H1 (cell line): ENCODE results near the gene MED17. TPM values are rescaled to one million over a fixed set of nuclear protein-coding genes. Genes with fewer than 3 reads are reported as not detected.

Source experiments
- CTCF ChIA-PET: fragments of 300-600 bp; sonication (Branson Sonifier 250); formaldehyde crosslinking; loops from one replicate; lab custom pipeline; 2021; ENCODE audit not compliant: partially characterized antibody; lab: Charles Lee
- POLR2A ChIA-PET: fragments of 300-600 bp; sonication (Branson Sonifier 250); formaldehyde crosslinking; loops from one replicate; lab custom pipeline; 2021; ENCODE audit warnings: inconsistent platforms; ENCODE audit not compliant: partially characterized antibody; lab: Charles Lee
- DNase-seq, 2 experiments: peaks; one replicate each; pipeline versions ENCODE4 v3.0.0 to v3.0.0-alpha.2; 2010 to 2022; ENCODE audit warnings: low spot score in 2 of 2, low read depth in 1 of 2, mixed read lengths in 1 of 2
- FAIRE-seq: peaks from 2 replicates; lab custom pipeline; 2011; peaks lifted over from hg19 to GRCh38; lab: Jason Lieb, UNC
- H2AFZ ChIP-seq: 2 replicates; pipeline ENCODE4 v1.8.1; 2012; ENCODE audit warnings: low read length, inconsistent platforms
- H2AK5ac ChIP-seq: 2 replicates; pipeline ENCODE4 v1.6.1; 2013; ENCODE audit warnings: low read depth, low read length
- H2BK120ac ChIP-seq: replicated peaks from 2 replicates; pipeline ENCODE3; 2013; ENCODE audit warnings: low read depth, low read length, inconsistent platforms
- H2BK12ac ChIP-seq: 2 replicates; pipeline ENCODE4 v1.6.1; 2013; ENCODE audit warnings: low read depth, low read length
- H2BK15ac ChIP-seq: 2 replicates; pipeline ENCODE4 v1.6.1; 2013; ENCODE audit warnings: low read length
- H2BK20ac ChIP-seq: 2 replicates; pipeline ENCODE4 v1.6.1; 2013; ENCODE audit warnings: low read length
- H2BK5ac ChIP-seq: 2 replicates; pipeline ENCODE4 v1.6.1; 2013; ENCODE audit warnings: low read depth, low read length
- H3K14ac ChIP-seq: 2 replicates; pipeline ENCODE4 v1.6.1; 2013; ENCODE audit warnings: inconsistent platforms; ENCODE audit not compliant: insufficient read length
- H3K18ac ChIP-seq: 2 replicates; pipeline ENCODE4 v1.6.1; 2013; ENCODE audit warnings: low read length; ENCODE audit errors: extremely low read depth
- H3K23ac ChIP-seq: 2 replicates; pipeline ENCODE4 v1.6.1; 2013; ENCODE audit warnings: inconsistent platforms; ENCODE audit not compliant: insufficient read length
- H3K23me2 ChIP-seq: 2 replicates; pipeline ENCODE4 v1.6.1; 2013; ENCODE audit warnings: low read depth, low read length
- H3K27ac ChIP-seq: 2 replicates; pipeline ENCODE4 v1.6.1; 2011; ENCODE audit warnings: low read depth, low read length, inconsistent platforms
- H3K27me3 ChIP-seq, 4 experiments: replicated peaks in 1 of 4; 1 replicate in 1 of 4; 2 replicates in 3 of 4; pipeline versions ENCODE4 v1.6.1 to v1.8.1; 2011 to 2013; ENCODE audit warnings: low read length in 3 of 4, mild to moderate bottlenecking in 3 of 4, inconsistent platforms in 2 of 4, mixed read lengths in 2 of 4, moderate library complexity in 1 of 4; ENCODE audit not compliant: control insufficient read depth in 3 of 4, insufficient read depth in 3 of 4; ENCODE audit errors: extremely low read depth in 1 of 4
- H3K36me3 ChIP-seq, 4 experiments: 2 replicates each; pipeline versions ENCODE4 v1.6.1 to v1.8.1; 2011 to 2013; ENCODE audit warnings: mild to moderate bottlenecking in 4 of 4, low read length in 3 of 4, moderate library complexity in 2 of 4, control low read depth in 1 of 4, inconsistent platforms in 1 of 4; ENCODE audit not compliant: insufficient read depth in 4 of 4, control insufficient read depth in 2 of 4
- H3K4ac ChIP-seq: replicated peaks from 2 replicates; pipeline ENCODE3; 2013; ENCODE audit warnings: low read length, low read depth, mixed read lengths, inconsistent platforms; ENCODE audit not compliant: insufficient read length
- H3K4me1 ChIP-seq, 4 experiments: replicated peaks in 1 of 4; 1 replicate in 1 of 4; 2 replicates in 3 of 4; pipeline versions ENCODE4 v1.6.1 to v1.8.1; 2011 to 2013; ENCODE audit warnings: low read length in 3 of 4, inconsistent platforms in 2 of 4, mixed read lengths in 1 of 4; ENCODE audit not compliant: insufficient read depth in 4 of 4, control insufficient read depth in 3 of 4
- H3K4me2 ChIP-seq, 2 experiments: 2 replicates each; pipeline versions ENCODE4 v1.6.1 to v1.8.1; 2011 to 2013; ENCODE audit warnings: low read depth in 2 of 2, low read length in 2 of 2, control low read depth in 1 of 2, inconsistent platforms in 1 of 2, mild to moderate bottlenecking in 1 of 2; ENCODE audit not compliant: insufficient read depth in 1 of 2
- H3K4me3 ChIP-seq, 4 experiments: fragments of 200-600, 300-600 bp in 1 of 4; sonication (generic), shearing (Covaris generic), sonication (Bioruptor Twin) in 1 of 4; 2 replicates each; pipeline versions ENCODE4 v1.5.1 to v1.8.1; 2011 to 2016; ENCODE audit warnings: low read length in 4 of 4, low read depth in 3 of 4, control low read depth in 2 of 4, inconsistent platforms in 2 of 4, mild to moderate bottlenecking in 2 of 4, mixed read lengths in 1 of 4, moderate library complexity in 1 of 4; ENCODE audit not compliant: insufficient read depth in 2 of 4; ENCODE audit errors: extremely low read depth in 1 of 4
- H3K56ac ChIP-seq: replicated peaks from 2 replicates; pipeline ENCODE3; 2013; ENCODE audit warnings: low read depth, mild to moderate bottlenecking, mixed read lengths, low read length, inconsistent platforms; ENCODE audit not compliant: insufficient read length
- H3K79me1 ChIP-seq: 2 replicates; pipeline ENCODE4 v1.6.1; 2013; ENCODE audit warnings: low read depth, low read length, control low read depth
- H3K79me2 ChIP-seq, 2 experiments: 2 replicates each; pipeline versions ENCODE4 v1.6.1 to v1.8.1; 2012 to 2013; ENCODE audit warnings: low read length in 2 of 2, mild to moderate bottlenecking in 2 of 2, inconsistent platforms in 1 of 2; ENCODE audit not compliant: insufficient read depth in 2 of 2, control insufficient read depth in 1 of 2
- H3K9ac ChIP-seq, 4 experiments: replicated peaks in 1 of 4; 1 replicate in 1 of 4; 2 replicates in 3 of 4; pipeline versions ENCODE4 v1.6.1 to v1.8.1; 2011 to 2013; ENCODE audit warnings: low read depth in 3 of 4, low read length in 3 of 4, control low read depth in 2 of 4, mild to moderate bottlenecking in 2 of 4, moderate library complexity in 2 of 4, inconsistent platforms in 1 of 4; ENCODE audit errors: extremely low read depth in 1 of 4
- H3K9me3 ChIP-seq, 2 experiments: 2 replicates each; pipeline versions ENCODE4 v1.6.1 to v1.8.1; 2012 to 2013; ENCODE audit warnings: mild to moderate bottlenecking in 2 of 2, moderate library complexity in 2 of 2, control low read depth in 1 of 2, inconsistent platforms in 1 of 2, low read depth in 1 of 2, low read length in 1 of 2, mixed read lengths in 1 of 2; ENCODE audit not compliant: insufficient read depth in 2 of 2
- H4K20me1 ChIP-seq, 2 experiments: replicated peaks in 1 of 2; 2 replicates each; pipeline versions ENCODE3 to v1.8.1; 2011 to 2013; ENCODE audit warnings: inconsistent platforms in 2 of 2, low read length in 2 of 2, mild to moderate bottlenecking in 1 of 2; ENCODE audit not compliant: insufficient read depth in 2 of 2, control insufficient read depth in 1 of 2
- H4K5ac ChIP-seq: 2 replicates; pipeline ENCODE4 v1.6.1; 2013; ENCODE audit warnings: low read length, low read depth, mixed read lengths, inconsistent platforms; ENCODE audit not compliant: insufficient read length
- H4K8ac ChIP-seq: 2 replicates; pipeline ENCODE4 v1.8.0; 2013; ENCODE audit warnings: mild to moderate bottlenecking, moderate library complexity, low read length, inconsistent platforms; ENCODE audit not compliant: insufficient read depth; ENCODE audit errors: extremely low read depth
- H4K91ac ChIP-seq: replicated peaks from 2 replicates; pipeline ENCODE3; 2013; ENCODE audit warnings: low read length, mixed read lengths, inconsistent platforms; ENCODE audit not compliant: insufficient read length
- RXRA ChIP-seq: IDR thresholded peaks from 2 replicates; pipeline ENCODE4 v1.6.1; 2011; ENCODE audit warnings: low read depth, mild to moderate bottlenecking, low read length, moderate library complexity; ENCODE audit not compliant: insufficient read depth
- TEAD4 ChIP-seq: IDR thresholded peaks from 2 replicates; pipeline ENCODE4 v1.6.1; 2012; ENCODE audit warnings: low read depth, low read length, inconsistent platforms, mixed read lengths
- WGBS, 2 experiments: shearing (Covaris generic) in 1 of 2; methylation state at CpG; one replicate each; pipeline versions ENCODE4 v1.1.6 to v1.1.7; 2013 to 2015; ENCODE audit warnings: low lambda C conversion rate in 2 of 2, mixed read lengths in 2 of 2, inconsistent platforms in 1 of 2, low coverage in 1 of 2, missing lambda C conversion rate in 1 of 2; ENCODE audit not compliant: insufficient replicate concordance in 2 of 2, insufficient coverage in 1 of 2, insufficient read length in 1 of 2; ENCODE audit errors: extremely low coverage in 1 of 2, missing lambda C conversion rate in 1 of 2; 5-methylcytosine and 5-hydroxymethylcytosine counted together
- polyA plus RNA-seq, 7 experiments: library from polyadenylated mRNA; depleted of rRNA in 3 of 7; stranded (reverse) in 5 of 7; unstranded in 2 of 7; fragments of >200 nt in 5 of 7; fragments of 200-250 nt in 2 of 7; gene quantifications; 1 replicate in 5 of 7; 2 replicates in 1 of 7; 4 replicates in 1 of 7; pipeline versions ENCODE4 v1.2.1 to v1.2.3, GENCODE V29; 2011 to 2013; ENCODE audit warnings: missing spikeins in 2 of 7, mixed read lengths in 2 of 7
- total RNA-seq: library from RNA; stranded (reverse); fragmentation: NEBNext Ultra II Directional; extraction: Animal tissue kit (Norgen Biotek cat#: 25700); gene quantifications from 2 replicates; pipeline ENCODE4 v1.2.1, GENCODE V29; 2021

MED17 gene
- total and polyA plus RNA-seq, 2 of the 8 experiments (the other 6 are each of a cell fraction or from before 2014, with no cell fraction given): 8.8 to 33.7 TPM

DNA sequence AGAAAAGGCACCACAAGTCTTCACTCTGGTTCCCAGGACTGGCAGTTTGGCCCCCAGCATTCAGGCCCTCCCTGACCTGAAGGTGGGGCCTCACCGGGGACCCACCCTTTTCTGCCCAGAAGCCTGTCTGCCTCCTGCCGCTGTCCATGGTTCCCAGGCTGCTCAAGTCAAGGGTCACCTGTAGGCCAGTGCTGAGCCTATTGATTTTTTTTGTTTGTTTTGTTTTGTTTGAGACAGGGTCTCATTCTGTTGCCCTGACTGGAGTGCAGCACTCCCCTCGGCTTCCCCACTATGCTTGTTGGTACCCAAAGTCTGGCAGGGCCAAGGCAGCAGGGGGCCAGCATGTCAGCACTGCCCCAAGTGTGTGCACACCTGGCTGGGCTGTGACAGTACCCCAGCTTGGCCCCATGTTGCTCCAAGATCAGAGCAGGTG lies 11.0 kb upstream of the MED17 start:
- no peak overlapping the region for H2BK20ac ChIP-seq
- H3K18ac ChIP-seq: no peak overlapping the region
- H4K5ac ChIP-seq: no peak overlapping the region
- no peak overlapping the region for H3K56ac ChIP-seq
- H3K36me3 ChIP-seq: no peaks in the 10 kb centered on the region
- no peak overlapping the region for H3K27ac ChIP-seq
- no peak overlapping the region for H3K14ac ChIP-seq
- no peak overlapping the region for H3K4ac ChIP-seq
- H3K4me3 ChIP-seq: no peak overlapping the region
- H3K9me3 ChIP-seq: no peaks in the 10 kb centered on the region
- no peak overlapping the region for H2BK120ac ChIP-seq
- TF ChIP-seq RXRA (0 out of 2 replicates have a peak, but pooled peaks have one; percentile 35), TEAD4 (no peak)
- peaks cover 2% of the 10 kb centered on the region; the same call in 1 of the 2 replicates for H3K23me2 ChIP-seq
- H2BK5ac ChIP-seq: no peak overlapping the region
- FAIRE-seq: no peak
- POLR2A ChIA-PET: interaction anchor here (0.6 to 9.4 kb wide), 7 partner anchors 8 to 703 kb away, joined by 3 to 88 read pairs (median 4); partner anchors contain the start of genes C11orf54, MED17 and TAF1D
- H2BK15ac ChIP-seq: no peak overlapping the region
- no peaks in the 10 kb centered on the region; a peak in 2 of 7 replicates for H3K4me1 ChIP-seq
- no peaks in the 10 kb centered on the region for H3K79me2 ChIP-seq
- no peak overlapping the region for H3K4me2 ChIP-seq
- no peak overlapping the region for H2AK5ac ChIP-seq
- H2BK12ac ChIP-seq: no peak overlapping the region
- H3K27me3 ChIP-seq: no peaks in the 10 kb centered on the region
- H3K79me1 ChIP-seq: no peaks in the 10 kb centered on the region
- no peak overlapping the region for H2AFZ ChIP-seq
- no peak overlapping the region for H3K9ac ChIP-seq
- DNase-seq: peak in 1 of 2 experiments; percentile 65
- CTCF ChIA-PET: interaction anchor here (1.4 to 3.4 kb wide), 4 partner anchors 7 to 14 kb away, joined by 3 to 13 read pairs (median 10); partner anchors contain the start of gene MED17
- H4K91ac ChIP-seq: no peak overlapping the region
- 82% methylated on average over 3 of the region's 3 CpGs; no CpG with 5 or more reads in 1 of the 2 experiments for WGBS, 2 experiments
- no peak overlapping the region for H3K23ac ChIP-seq
- H4K20me1 ChIP-seq: peaks cover 1 to 3% of the 10 kb centered on the region in 2 experiments
- H4K8ac ChIP-seq: no peak overlapping the region
